Choroid plexus epithelial cell (primary cell): ENCODE measurements around the gene CCNC.

Experiments
- DNase-seq: peaks from one replicate; pipeline ENCODE4 v3.0.0-alpha.2; 2010; ENCODE audit warnings: low read depth
- H3K4me3 ChIP-seq: 2 replicates; pipeline ENCODE4 v1.5.1; 2011; ENCODE audit warnings: low read depth, mild to moderate bottlenecking, control low read depth, low read length, moderate library complexity
- TF ChIP-seq, protein P1 (sequence below): conservative IDR thresholded peaks from 2 replicates; pipeline ENCODE4 v1.5.1; 2011; ENCODE audit warnings: low read depth, mild to moderate bottlenecking, control low read depth, inconsistent platforms, low read length, moderate library complexity

CCNC gene

DNA sequence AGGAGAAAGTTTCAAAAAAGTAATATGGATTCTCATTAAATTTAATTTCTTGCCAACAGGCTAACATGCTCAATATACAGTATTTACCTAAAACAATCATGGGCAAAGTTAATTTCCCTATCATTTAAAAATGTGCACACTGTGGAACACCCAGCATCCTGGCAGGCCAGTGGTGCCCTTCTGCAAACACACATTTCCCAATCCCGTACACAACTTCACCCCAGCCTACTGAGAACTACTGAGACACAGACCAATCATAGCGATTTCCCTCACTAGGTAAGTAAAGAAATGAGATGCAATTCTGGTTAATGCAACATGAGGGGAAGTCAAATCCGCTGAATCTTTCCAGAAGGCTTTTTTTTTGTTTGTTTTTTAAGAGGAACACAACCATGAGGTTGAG lies 60.8 kb downstream of the CCNC start:
- TF ChIP-seq, protein P1, sequence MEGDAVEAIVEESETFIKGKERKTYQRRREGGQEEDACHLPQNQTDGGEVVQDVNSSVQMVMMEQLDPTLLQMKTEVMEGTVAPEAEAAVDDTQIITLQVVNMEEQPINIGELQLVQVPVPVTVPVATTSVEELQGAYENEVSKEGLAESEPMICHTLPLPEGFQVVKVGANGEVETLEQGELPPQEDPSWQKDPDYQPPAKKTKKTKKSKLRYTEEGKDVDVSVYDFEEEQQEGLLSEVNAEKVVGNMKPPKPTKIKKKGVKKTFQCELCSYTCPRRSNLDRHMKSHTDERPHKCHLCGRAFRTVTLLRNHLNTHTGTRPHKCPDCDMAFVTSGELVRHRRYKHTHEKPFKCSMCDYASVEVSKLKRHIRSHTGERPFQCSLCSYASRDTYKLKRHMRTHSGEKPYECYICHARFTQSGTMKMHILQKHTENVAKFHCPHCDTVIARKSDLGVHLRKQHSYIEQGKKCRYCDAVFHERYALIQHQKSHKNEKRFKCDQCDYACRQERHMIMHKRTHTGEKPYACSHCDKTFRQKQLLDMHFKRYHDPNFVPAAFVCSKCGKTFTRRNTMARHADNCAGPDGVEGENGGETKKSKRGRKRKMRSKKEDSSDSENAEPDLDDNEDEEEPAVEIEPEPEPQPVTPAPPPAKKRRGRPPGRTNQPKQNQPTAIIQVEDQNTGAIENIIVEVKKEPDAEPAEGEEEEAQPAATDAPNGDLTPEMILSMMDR, result no peak
- DNase-seq, result no peak
- no peak overlapping the region for H3K4me3 ChIP-seq

DNA sequence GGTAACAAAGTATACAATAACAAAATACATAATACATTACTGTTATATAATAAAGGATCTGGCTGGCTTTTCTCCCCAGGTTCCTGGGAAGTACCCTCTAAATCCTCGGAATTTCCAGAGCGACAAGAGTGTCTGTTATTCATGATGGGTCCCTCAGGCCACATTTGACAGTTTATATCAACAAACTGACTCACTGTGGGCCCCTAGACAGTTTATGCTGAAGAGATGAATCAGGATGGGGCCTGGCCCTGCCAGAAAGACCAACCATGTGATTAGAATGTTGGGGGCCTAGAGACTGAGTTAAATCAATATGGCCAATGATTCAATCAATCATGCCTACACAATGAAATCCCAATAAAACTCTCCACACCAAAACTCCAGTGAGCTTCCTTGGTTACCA lies 66.7 kb downstream of the CCNC start:
- DNase-seq, result no peak
- H3K4me3 ChIP-seq, result no peak overlapping the region
- TF ChIP-seq, protein P1, result no peak

- TF ChIP-seq, protein P1, result no peak
- H3K4me3 ChIP-seq, result no peak overlapping the region
- no peak for DNase-seq
Observed at GRCh38 chr6:99498421-99498820, 70.0 kb downstream of the CCNC start.

- H3K4me3 ChIP-seq, result no peak overlapping the region
- TF ChIP-seq, protein P1, result no peak
- no peak for DNase-seq
Observed at GRCh38 chr6:99495466-99495865, 73.0 kb downstream of the CCNC start.
